ENCODE results near the gene DVL2. TPM values are rescaled to one million over a fixed set of nuclear protein-coding genes. Genes with fewer than 3 reads are reported as not detected.

Gene DVL2
- total RNA-seq, 1 experiment from 2014 or later: 34.9 TPM

DNA sequence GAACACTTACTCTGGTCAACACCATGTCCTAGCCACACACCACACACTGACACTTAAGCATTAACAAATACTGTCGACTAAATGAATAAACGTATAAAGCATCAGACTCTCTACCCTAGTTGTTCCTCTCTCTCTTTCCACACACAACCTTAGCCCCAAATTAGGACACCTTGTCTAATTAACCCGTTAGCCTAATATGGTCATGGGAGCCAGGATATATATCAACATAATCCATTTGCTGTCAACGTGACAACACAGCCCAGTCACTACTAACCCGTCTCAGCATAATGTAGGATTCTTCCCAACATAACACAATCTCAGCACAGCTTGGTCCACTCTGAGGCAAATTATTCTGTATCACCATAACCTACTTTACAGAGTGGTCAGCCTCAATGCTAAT, 2.2 kb downstream of the DVL2 start:
- TF ChIP-seq, protein P1, sequence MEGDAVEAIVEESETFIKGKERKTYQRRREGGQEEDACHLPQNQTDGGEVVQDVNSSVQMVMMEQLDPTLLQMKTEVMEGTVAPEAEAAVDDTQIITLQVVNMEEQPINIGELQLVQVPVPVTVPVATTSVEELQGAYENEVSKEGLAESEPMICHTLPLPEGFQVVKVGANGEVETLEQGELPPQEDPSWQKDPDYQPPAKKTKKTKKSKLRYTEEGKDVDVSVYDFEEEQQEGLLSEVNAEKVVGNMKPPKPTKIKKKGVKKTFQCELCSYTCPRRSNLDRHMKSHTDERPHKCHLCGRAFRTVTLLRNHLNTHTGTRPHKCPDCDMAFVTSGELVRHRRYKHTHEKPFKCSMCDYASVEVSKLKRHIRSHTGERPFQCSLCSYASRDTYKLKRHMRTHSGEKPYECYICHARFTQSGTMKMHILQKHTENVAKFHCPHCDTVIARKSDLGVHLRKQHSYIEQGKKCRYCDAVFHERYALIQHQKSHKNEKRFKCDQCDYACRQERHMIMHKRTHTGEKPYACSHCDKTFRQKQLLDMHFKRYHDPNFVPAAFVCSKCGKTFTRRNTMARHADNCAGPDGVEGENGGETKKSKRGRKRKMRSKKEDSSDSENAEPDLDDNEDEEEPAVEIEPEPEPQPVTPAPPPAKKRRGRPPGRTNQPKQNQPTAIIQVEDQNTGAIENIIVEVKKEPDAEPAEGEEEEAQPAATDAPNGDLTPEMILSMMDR (IDR thresholded peaks at IDR 0.05; ENCODE audit: unreplicated experiment): no peak
- Mint-ChIP-seq H3K9me3 (ENCODE audit: unreplicated experiment) (no peaks in the 10 kb centered on the region), H3K27ac (ENCODE audit: low read depth, unreplicated experiment) (no peak overlapping the region), H3K4me1 (ENCODE audit: insufficient read depth, unreplicated experiment) (peaks cover 35% of the 10 kb centered on the region), H3K4me3 (ENCODE audit: unreplicated experiment) (peak overlapping the region; percentile 91), H3K36me3 (ENCODE audit: insufficient read depth, unreplicated experiment) (peaks cover 86% of the 10 kb centered on the region), H3K27me3 (ENCODE audit: insufficient read depth, unreplicated experiment) (no peaks in the 10 kb centered on the region)
- intact Hi-C loops (cut with micrococcal nuclease): no loop called here
- ChIA-PET POLR2A (interaction anchor here (3.5 to 14.3 kb wide), 2 partner anchors 11 kb away, joined by 35 to 278 read pairs; partner anchors contain the start of genes ACADVL, DLG4 and GABARAP), CTCF (interaction anchor here (0.7 to 1.4 kb wide), 2 partner anchors 9 to 12 kb away, joined by 3 to 5 read pairs; no protein-coding TSS in a partner anchor)
- DNase-seq (ENCODE audit: unreplicated experiment): no peak
- BruUV-seq (replicated peaks): TSS peak; percentile 6

DNA sequence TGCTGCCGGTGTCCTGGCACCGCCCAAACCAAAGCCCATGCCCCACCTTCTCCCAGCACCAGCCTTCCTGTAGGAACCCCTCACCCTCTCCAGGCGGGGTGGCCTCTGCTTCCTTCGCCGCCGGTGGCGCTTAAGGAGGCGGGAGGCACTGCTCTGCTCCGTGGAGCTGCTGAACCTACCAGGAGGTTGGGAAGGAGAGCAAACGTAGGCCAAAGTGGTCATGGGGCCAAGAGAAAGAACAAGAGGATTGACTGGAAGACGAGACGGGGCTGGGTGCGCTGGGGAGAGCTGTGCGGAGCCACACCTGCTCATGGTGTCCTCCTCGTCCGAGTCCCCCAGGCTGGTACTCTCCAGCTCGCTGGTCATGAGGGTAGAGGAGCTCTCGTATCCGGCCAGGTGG, 4.8 kb downstream of the DVL2 start:
- TF ChIP-seq, protein P1 (IDR thresholded peaks at IDR 0.05; ENCODE audit: unreplicated experiment): no peak
- BruUV-seq (replicated peaks): no TSS peak
- Mint-ChIP-seq H3K27ac (ENCODE audit: low read depth, unreplicated experiment) (peak overlapping the region; percentile 84), H3K36me3 (ENCODE audit: insufficient read depth, unreplicated experiment) (peaks cover 78% of the 10 kb centered on the region), H3K27me3 (ENCODE audit: insufficient read depth, unreplicated experiment) (no peaks in the 10 kb centered on the region), H3K4me3 (ENCODE audit: unreplicated experiment) (no peak overlapping the region), H3K9me3 (ENCODE audit: unreplicated experiment) (no peaks in the 10 kb centered on the region), H3K4me1 (ENCODE audit: insufficient read depth, unreplicated experiment) (peaks cover 18% of the 10 kb centered on the region)
- ChIA-PET POLR2A (interaction anchor here (0.8 to 14.3 kb wide), 2 partner anchors 8 to 67 kb away, joined by 3 to 278 read pairs; partner anchors contain the start of genes ACADVL and DLG4), CTCF (interaction anchor here (1.1 kb wide), 1 partner anchor 183 kb away, joined by 4 read pairs; no protein-coding TSS in a partner anchor)
- DNase-seq (ENCODE audit: unreplicated experiment): no peak
- intact Hi-C loops (cut with micrococcal nuclease): no loop called here

DNA sequence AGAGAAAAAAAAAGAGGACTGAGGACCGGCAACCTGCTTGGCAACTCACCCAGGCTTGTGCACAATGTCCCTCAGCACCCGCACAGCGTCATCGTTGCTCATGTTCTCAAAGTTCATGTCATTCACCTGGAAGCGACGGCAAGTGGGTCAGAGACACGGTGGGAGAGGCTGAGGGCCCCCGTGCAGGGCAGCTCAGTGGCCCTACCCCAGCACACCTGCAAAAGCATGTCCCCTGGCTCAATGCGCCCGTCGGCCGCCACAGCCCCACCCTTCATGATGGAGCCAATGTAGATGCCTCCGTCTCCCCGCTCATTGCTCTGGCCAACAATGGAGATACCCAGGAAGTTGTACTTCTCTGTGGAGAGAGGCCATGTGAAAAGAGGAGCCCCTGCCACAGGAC, 5.4 kb downstream of the DVL2 start:
- CTCF ChIA-PET: interaction anchor here (1.1 kb wide), 1 partner anchor 183 kb away, joined by 4 read pairs; no protein-coding TSS in a partner anchor
- Mint-ChIP-seq H3K4me3 (ENCODE audit: unreplicated experiment) (no peak overlapping the region), H3K27ac (ENCODE audit: low read depth, unreplicated experiment) (peak overlapping the region; percentile 84), H3K27me3 (ENCODE audit: insufficient read depth, unreplicated experiment) (no peaks in the 10 kb centered on the region), H3K9me3 (ENCODE audit: unreplicated experiment) (no peaks in the 10 kb centered on the region), H3K4me1 (ENCODE audit: insufficient read depth, unreplicated experiment) (peaks cover 18% of the 10 kb centered on the region), H3K36me3 (ENCODE audit: insufficient read depth, unreplicated experiment) (peaks cover 78% of the 10 kb centered on the region)
- intact Hi-C loops (cut with micrococcal nuclease): no loop called here
- POLR2A ChIA-PET: no interaction called here
- BruUV-seq (replicated peaks): no TSS peak
- DNase-seq (ENCODE audit: unreplicated experiment): no peak
- TF ChIP-seq, protein P1 (IDR thresholded peaks at IDR 0.05; ENCODE audit: unreplicated experiment): no peak

DNA sequence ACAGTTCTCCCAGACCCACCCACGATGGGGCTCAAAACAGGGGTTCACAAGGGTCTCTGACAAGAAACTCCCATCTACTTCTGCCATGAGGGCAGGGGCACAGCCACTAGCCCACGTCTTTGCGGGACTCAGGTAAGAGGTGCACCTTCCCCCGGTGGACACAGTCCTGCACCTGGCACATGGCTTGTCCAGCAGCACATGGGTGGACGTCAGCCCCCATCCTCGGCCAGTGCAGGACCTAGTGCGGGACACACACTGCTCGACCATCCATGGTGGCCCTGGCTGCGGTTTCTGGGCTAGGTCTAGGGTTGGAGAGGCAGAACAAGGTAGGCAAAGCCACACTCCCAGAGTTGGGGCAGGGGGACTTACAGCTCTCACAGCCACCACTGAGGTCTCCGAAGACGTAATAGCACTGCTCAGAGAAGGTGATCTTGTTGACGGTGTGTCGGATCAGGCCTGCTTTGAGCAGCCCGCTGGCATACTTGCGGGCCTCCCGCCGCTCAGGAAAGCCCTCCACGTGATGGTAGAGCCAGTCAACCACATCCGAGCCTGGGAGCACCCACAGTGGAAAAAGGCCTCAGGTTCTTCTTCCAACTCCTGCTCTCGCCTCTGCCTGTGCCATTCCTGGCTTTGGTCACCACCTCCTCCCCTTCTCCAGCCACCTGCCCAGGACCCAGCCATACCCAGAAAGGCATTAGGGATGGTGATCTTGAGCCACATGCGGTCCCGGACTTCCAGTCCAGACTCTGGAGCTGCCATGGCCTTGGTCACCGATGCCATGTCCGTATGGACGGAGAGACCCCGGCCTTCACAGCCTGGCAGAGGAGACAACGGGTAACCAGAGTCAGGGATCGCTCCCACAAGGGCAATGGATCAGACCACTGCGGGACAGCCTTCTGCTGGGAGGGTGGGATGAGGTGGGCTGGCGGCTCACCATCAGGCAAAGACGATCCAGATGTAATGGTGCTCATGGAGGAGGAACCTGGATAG, 7.3 kb downstream of the DVL2 start:
- H3K4me1 Mint-ChIP-seq (ENCODE audit: insufficient read depth, unreplicated experiment): peaks cover 15% of the 10 kb centered on the region
- H3K27me3 Mint-ChIP-seq (ENCODE audit: insufficient read depth, unreplicated experiment): no peaks in the 10 kb centered on the region
- no peaks in the 10 kb centered on the region for H3K9me3 Mint-ChIP-seq (ENCODE audit: unreplicated experiment)
- BruUV-seq (replicated peaks): no TSS peak
- ChIA-PET CTCF (interaction anchor here (1.0 kb wide), 1 partner anchor 13 kb away, joined by 3 read pairs; no protein-coding TSS in a partner anchor), POLR2A (no interaction called here)
- intact Hi-C loops (cut with micrococcal nuclease): no loop called here
- DNase-seq (ENCODE audit: unreplicated experiment): no peak
- peak overlapping the region; percentile 84 for H3K27ac Mint-ChIP-seq (ENCODE audit: low read depth, unreplicated experiment)
- TF ChIP-seq, protein P1 (IDR thresholded peaks at IDR 0.05; ENCODE audit: unreplicated experiment): no peak
- no peak overlapping the region for H3K4me3 Mint-ChIP-seq (ENCODE audit: unreplicated experiment)
- peaks cover 86% of the 10 kb centered on the region for H3K36me3 Mint-ChIP-seq (ENCODE audit: insufficient read depth, unreplicated experiment)
